NCI-H82 treated with DMSO at 0.1 percent for 48 hours (cell line): ENCODE results near the gene STK24.

Experiments
- DNase-seq: peaks from one replicate; lab custom pipeline; 2025; ENCODE audit not compliant: unreplicated experiment; lab: John Stamatoyannopoulos, UW

Gene STK24

DNA sequence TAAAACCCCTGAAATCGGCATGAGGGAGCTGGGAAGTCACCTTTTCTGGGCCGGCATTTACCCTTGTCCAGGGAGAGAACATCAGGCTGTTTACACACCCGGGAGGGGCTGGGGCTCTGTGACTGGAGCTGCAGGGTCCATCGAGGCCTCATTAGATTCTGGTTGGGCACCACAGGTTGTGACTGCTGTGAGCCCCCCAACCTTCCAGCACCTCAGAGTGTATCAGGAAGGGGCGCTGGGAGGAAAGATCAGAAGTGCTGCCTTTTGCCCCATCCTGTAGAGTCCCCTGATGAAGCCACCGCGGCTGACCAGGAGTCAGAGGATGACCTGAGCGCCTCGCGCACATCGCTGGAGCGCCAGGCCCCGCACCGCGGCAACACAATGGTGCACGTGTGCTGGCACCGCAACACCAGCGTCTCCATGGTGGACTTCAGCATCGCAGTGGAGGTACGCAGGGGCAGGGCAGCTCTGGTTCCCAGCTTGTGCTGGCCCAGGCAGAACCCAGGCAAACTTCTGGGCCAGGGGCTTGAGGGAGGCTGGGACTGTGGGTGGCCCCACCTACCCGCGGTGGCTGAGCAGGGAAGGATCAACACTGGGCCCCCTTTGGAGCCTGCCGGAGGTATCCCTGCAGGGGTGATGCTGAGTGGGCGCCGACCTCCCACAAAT, 136.4 kb downstream of the STK24 start:
- no peak for DNase-seq

DNA sequence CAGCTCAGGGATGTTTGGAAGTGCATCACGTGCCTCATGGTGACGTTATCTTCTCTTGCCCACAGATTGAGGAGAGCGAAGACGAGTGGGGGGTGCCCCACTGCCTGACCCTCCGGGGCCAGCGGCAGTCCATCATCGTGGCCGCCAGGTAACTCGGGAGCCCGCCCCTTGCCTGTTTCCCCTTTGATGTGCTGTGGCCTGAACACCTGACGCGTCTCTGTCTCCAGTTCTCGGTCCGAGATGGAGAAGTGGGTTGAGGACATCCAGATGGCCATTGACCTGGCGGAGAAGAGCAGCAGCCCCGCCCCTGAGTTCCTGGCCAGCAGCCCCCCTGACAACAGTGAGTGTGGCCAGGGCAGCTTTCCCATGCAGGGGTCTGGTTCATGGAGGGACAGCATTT, 137.0 kb downstream of the STK24 start:
- no peak for DNase-seq

DNA sequence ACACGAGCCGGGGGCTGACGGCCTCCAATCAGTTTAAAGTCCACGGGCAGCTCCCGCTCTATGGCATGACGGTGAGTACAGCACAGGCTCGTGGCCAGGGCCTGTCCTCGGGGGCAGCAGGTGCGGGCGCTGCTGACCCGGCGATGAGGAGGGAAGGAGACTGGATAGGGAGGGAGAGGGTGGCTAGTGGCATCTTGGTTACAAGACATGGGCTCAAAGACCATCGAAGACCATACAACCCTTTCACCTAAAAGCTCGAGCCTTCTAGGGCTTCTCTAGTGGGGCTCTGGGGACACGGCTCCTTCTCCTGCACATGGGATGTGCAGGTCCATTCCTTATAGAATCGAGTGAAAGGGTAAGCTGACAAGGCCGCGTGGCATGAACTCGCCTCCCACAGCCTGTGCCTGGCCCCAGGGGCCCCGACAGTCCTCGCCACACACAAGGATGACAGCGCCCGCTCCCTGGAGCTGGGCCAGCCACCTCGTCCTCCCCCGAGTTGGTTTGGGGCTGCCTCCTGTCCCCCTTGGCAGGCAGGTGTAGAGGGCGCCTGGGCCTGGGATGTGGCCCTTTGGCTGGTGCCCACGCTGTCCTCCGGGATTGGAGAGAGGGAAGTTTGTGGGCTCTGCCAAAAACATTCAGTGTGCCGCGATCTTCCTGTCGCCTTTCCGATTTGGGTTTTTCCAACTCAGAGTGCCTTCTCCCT, 137.6 kb downstream of the STK24 start:
- no peak for DNase-seq

DNA sequence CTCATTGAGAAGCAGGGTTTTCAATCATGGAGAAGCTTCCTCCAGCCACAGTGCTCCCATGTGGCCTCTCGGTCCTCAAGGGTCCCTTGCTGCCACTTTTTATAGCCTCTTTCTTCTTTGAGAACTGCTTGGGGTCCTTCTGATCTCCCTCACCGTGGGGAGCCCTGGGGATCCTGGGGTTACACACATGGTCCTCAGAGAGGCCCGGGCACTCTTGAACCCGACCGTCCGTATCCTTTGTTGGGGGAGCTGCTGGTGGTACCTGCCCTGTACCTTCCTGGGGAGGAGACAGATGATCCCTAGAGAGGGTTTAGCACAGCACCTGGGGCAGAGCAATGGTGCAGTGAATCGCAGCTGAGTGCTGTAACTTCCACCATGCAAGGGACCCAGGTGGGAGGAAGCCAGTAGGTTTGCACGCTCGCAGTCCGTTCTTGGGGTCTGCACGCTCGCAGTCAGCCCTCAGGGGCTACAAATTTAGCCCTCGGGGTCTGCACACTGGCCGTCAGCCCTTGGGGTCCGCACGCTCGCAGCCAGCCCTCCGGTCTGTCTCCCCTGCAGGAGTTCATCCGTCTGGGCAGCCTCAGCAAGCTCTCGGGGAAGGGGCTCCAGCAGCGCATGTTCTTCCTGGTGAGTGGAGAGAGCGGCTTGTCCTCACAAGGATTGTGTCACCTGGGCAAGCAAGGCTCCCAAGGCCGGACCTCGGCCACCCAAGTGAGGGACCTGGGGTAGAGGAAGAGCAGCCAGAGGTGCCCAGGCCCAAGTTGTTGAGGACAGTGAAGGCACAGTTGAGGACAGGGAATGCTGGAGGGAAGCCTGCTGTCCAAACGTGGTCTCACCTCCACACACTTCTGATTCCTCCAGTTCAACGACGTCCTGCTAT, 138.4 kb downstream of the STK24 start:
- DNase-seq = no peak

DNA sequence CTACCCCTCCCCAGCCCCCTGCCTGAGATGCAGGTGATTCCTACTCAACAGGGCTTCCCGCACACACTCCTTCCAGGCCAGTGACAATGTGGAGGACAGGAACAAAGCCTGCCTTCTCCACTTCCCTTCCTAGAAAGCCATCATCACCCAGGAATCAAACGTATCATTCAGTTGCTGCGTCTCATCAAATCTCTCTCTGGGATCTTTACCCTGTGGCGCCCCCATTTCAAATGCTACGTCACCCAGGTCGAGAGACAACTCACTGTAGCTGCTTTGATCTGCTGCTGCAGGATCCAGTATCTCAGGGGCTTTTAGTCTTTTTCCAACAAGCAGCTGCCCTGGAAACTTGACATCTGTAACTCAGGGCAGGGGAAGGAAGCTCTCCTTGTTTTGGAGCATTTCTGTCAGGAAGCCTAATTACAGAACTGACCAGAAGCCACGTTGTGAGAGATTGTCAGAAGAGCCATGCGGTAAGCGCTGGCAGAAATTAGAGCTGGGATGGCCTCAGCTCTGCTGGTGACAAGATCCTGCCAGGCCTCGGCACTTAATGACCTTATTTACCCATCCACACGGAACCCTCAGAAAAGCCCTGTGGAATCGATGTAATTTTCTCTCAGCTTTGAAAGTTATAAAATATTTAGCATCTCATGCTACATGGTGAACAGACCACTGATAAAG, 140.5 kb downstream of the STK24 start:
- no peak for DNase-seq

DNA sequence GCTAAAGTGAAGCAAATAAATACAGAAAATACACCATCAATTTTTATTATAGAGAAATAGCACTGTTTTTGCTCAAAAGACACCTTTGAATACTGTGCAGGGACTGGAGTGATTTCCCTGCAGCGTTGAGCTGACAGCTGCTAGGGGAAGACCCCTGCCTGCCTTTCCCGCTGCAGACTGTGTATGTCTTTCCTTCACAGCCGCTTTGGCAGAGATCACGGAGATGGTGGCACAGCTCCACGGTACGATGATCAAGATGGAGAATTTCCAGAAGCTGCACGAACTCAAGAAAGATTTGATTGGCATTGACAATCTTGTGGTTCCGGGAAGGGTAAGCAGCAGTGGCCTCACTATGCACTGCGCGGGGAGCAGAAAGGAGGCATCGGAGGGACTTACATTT, 141.5 kb downstream of the STK24 start:
- no peak for DNase-seq

DNA sequence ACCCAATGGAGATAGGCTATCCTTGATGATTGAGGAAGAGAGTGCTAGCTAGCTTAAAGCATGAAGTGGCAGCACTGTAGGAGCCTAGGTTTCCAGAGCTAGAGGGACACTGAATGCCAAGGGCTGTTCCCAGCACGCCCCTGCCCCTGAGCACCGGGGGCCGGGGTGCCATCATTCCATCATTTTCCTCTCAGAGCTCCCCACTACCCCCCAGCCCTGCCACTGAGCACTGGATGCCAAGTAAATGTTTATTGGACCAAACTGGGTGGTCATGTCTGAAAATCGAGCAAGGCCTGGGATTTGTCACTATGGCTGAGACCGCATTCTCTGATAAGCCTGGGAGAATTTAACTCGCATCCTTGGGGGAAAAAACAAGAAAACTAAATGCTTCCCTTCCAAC, 142.8 kb downstream of the STK24 start:
- no peak for DNase-seq

DNA sequence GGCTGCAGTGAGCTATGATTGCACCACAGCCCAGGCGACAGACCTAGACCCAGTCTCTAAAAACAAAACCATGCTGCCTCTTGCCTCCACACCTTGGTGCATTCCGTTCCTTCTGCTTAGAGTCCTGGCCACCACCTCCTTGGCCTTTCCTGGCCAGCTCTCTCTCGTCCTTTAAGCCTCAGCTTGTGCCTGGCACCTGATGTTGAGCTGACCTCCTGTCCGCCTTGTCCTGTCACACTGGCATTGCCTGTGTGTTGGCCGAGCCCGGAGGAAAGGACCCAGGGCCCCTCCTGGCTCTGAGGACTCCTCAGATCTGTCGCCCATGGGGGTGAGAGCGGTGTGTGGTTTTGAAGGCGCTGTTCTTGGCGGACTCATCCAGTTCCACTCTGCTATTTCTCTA, 143.3 kb downstream of the STK24 start:
- DNase-seq = no peak

DNA sequence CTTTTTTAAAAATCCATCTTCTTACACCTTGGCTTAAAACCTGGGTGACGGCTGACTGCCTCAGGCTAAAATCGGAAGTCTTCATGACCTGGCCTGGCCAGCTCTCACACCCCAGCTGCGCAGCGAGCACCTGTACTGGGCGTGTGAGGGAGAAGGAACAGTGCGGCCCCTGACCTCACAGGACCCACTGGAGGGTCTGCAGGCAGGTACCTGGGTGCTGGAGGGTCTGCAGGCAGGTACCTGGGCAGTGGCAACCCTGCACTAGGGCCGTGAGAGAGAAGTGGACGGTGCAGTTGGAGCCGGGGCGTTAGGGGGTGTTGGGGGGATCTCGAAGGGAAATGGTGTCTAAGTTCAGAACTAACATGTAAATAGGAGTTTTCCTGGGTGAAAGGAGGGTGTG, 144.3 kb downstream of the STK24 start:
- no peak for DNase-seq

DNA sequence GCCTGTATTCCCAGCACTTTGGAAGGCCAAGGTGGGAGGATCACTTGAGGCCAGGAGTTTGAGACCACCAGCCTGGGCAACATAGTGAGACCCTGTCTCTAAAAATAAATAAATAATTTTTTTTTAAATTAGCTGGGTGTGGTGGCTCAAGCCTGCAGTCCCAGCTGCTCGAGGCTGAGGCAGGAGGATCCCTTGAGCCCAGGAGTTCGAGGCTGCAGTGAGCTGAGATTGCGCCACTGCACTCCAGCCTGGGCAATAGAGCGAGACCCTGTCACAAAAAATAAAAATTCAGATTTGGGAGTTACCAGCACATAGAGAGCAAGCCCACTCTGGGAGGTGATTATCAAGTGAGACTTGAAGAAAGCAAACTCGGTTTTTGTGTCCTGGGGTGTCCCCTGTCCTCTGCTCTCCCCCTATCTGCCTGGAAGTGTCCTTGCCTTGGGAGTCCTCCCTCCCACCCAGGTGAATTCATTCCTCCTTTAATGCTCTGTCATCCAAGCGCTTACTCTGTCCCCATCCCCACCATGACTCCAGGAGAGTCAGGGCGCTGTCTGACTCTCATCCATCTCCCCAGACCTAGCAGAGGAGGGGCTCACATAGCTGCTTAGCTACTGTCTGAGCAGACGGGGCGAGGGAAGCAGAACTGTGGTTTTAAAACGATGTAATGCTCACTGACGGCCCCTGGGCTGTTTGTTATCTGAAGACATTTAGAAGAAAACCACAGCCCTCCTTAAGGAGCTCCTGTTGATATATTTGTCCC, 146.8 kb downstream of the STK24 start:
- DNase-seq = no peak

DNA sequence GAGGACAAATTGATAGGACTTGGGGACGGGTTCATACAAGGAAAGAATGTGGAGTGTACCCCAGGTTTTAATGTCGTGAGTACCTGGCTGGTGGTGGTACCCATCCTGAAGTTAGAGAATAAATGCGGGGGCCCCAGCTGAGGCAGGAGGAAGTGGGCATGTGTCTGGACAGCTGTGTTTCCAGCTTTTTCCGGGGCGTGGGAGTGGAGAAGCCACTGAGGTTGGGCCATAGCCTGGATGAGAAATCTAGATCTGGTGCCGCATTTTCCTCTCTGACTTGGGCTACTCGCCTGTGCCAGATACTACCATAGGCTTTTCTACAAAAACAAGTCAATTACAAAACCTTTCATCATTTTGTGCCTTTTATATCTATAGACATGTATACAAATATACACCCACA, 147.4 kb downstream of the STK24 start:
- no peak for DNase-seq

DNA sequence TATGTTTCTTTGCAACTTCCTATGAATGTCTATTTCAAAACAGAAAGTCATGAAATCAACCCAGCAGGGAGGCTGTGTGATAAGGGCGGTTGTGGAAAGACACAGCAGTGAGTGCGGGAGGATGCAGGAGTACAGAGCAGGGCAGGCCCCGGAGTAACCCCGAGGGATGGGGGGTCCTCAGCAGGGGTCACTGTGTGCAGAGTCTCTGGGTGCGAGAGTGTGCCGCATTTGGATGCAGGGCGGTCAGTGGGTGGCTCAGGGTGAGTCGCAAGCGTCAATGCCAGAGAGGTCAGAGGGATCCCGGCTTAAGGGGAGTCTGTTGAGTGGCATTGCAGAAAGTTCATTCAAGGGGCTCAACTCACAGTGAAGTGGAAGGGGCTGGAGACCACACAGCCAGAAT, 147.8 kb downstream of the STK24 start:
- no peak for DNase-seq

DNA sequence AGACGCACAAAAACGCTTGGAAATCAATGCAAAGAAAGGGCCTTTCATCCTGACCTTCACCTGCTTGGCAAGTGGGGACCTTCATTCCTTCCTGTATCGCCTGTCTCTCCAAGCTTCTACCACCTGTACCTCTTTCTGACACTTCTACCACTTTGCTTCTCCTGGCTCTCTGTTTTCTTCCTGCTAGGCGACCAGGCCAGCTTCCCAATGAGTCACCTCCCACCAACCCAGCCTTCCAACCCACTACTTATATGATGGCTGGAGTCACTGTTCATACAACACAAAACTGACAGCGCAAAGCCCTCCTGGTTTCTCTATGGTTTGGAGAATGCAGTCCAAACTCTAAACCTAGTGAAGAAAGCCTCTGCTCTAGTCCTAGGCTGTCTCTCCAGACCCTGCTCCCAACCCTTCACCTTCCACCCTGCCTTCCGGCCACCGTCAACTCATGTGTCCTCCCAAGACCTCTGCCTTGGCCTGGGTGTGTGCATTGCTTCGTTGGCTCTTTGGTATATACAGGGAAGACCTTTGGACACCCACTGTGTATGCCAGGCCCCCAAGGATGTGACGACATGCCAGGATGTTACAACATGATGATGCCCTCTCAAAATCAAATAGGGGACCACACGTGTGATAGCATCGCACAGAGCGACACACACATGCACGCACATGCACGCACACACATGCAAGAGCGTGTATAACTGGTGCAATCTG, 148.5 kb downstream of the STK24 start:
- DNase-seq = no peak

DNA sequence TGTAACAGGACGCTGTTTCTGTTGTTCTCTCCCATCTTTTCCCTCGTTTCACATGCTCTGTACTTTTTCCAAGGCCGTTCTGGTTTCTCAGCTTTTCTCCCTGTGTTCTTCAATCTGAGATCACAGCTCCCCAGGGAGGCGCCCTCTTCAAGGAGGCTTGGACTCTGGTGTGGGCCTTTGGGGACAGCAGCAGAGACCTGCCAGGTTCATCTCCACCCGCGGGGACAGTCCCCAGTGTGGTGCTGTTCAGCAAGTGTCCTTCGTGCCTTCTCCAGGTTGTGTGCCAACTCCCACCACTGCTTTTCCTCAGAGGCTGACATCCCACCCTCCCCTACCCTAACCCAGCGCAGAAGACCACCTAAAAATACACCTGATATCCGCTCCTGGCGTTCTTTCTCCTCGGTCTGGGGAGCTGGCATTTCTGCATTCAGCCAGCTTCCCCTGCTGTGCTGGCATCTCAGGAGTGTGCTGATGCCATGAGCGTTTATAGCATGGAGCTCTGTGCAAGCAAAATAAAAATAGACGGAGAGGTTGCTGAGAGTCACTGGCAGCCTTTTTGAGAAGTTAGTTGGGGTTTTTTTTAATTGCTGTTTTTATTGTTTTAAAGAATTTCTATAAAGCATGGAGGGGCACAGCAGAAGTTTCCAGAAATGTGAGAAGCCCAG, 149.4 kb downstream of the STK24 start:
- no peak for DNase-seq

DNA sequence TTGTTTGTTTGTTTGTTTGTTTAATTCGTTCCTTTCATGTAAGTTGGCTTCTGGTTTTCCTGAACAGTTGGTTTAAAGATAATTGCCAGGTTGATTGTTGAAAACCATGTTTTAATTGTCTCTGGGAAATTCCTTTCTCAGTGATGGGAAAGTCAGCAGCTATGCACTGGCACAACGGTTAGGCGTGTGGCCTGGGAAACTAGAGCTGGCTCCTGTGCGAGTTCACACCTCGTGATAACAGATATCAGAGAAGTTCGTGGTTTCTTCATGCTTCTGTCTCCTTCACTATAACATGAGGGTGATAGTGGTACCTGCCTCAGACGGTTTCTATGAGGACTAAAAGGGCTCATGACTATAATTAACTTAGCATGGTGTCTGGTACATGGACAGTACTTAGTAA, 153.5 kb downstream of the STK24 start:
- no peak for DNase-seq

DNA sequence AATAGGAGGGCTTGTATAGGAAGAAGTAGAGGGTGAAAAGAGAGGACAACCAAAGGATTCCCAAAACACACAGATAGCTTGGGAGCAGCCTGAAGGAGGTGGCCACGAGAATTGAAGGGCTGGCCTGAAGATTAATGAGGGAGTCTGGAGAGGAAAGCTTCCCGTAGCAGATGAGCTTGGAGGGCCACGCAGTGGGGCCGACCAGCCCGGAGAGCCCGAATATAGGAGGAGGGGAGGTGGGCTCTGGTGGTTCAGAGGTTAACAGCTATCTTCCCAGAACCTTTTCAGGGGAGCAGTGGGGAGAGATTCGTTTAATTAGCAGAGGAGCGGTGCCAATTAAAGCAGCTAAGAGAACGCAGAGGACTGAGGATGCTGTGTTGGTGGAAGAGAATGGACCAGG, 154.9 kb downstream of the STK24 start:
- DNase-seq = no peak

DNA sequence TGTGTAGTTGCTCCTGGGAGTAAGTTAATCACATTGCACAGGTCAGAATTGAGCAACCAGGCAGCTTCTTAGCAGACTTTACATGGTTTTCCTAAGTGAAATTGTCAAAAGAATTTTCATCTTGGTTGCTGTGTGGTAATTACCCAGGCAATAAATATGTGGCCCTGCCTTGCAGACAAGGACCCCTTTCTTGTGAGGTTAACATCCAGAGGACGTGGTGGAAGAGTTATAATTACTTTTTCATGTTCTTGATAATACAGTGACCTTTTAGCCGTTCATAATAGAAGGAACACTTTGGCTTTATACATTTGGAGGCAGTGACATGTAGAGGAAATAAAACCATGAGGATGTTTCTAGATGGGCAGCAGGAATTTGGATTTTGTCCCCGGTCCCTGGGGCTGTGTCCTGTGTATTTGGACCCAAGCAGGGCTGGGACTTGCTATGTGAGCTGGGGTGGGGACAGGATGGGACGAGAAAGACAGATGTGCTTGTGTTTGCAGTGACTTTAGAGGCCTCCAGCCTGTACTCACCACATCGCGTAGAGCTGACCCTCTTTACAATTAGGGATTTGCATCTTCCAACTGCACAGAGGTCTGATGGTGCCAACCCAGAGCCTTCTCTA, 156.2 kb downstream of the STK24 start:
- no peak for DNase-seq

DNA sequence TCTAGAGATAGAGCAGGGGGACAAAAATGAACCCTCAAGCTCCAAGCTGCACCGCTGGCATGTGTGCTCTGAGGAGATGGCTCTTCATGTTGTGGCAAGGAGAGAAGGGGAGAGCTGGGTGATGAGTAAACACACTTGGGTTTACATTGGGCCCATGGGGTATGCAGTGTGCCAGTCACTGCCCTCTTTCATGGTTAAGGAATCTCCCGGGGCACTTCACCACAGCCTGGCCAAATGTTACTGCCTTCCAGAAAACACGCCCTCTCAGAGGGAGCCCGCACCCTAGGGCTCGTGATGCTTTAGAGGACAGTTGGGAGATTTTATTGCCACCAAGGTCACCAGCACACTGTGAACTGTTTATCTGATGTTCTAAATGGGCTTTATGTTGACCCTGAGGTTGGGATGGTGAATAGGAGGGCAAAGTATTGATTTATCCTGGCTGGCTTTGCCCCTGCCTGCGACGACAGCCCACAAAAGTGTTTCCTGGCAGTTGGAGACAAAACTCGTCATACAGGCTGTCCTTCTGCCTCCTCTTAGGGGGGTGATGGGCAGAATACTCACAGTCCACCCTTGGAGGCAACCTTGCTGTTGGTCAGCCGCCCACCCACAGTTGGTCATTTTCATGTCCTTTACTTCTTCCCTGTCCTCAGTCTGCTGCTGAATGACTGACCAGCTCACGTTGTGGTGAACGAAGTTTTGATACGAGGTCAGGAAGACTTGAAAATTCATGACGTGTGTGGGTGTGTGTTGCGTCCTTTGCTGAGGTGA, 156.9 kb downstream of the STK24 start:
- DNase-seq = no peak
